H1 (cell line): ENCODE data around the gene SYT17. TPM values are rescaled to one million over a fixed set of nuclear protein-coding genes. Genes with fewer than 3 reads are reported as not detected.

ENCODE experiments used
- CTCF ChIA-PET: fragments of 300-600 bp; sonication (Branson Sonifier 250); formaldehyde crosslinking; loops from one replicate; lab custom pipeline; 2021; ENCODE audit not compliant: partially characterized antibody; lab: Charles Lee
- POLR2A ChIA-PET: fragments of 300-600 bp; sonication (Branson Sonifier 250); formaldehyde crosslinking; loops from one replicate; lab custom pipeline; 2021; ENCODE audit warnings: inconsistent platforms; ENCODE audit not compliant: partially characterized antibody; lab: Charles Lee
- DNase-seq, 2 experiments: peaks; one replicate each; pipeline versions ENCODE4 v3.0.0 to v3.0.0-alpha.2; 2010 to 2022; ENCODE audit warnings: low spot score in 2 of 2, low read depth in 1 of 2, mixed read lengths in 1 of 2
- FAIRE-seq: peaks from 2 replicates; lab custom pipeline; 2011; peaks lifted over from hg19 to GRCh38; lab: Jason Lieb, UNC
- H2AFZ ChIP-seq: 2 replicates; pipeline ENCODE4 v1.8.1; 2012; ENCODE audit warnings: low read length, inconsistent platforms
- H2AK5ac ChIP-seq: 2 replicates; pipeline ENCODE4 v1.6.1; 2013; ENCODE audit warnings: low read depth, low read length
- H2BK120ac ChIP-seq: replicated peaks from 2 replicates; pipeline ENCODE3; 2013; ENCODE audit warnings: low read depth, low read length, inconsistent platforms
- H2BK12ac ChIP-seq: 2 replicates; pipeline ENCODE4 v1.6.1; 2013; ENCODE audit warnings: low read depth, low read length
- H2BK15ac ChIP-seq: 2 replicates; pipeline ENCODE4 v1.6.1; 2013; ENCODE audit warnings: low read length
- H2BK20ac ChIP-seq: 2 replicates; pipeline ENCODE4 v1.6.1; 2013; ENCODE audit warnings: low read length
- H2BK5ac ChIP-seq: 2 replicates; pipeline ENCODE4 v1.6.1; 2013; ENCODE audit warnings: low read depth, low read length
- H3K14ac ChIP-seq: 2 replicates; pipeline ENCODE4 v1.6.1; 2013; ENCODE audit warnings: inconsistent platforms; ENCODE audit not compliant: insufficient read length
- H3K18ac ChIP-seq: 2 replicates; pipeline ENCODE4 v1.6.1; 2013; ENCODE audit warnings: low read length; ENCODE audit errors: extremely low read depth
- H3K23ac ChIP-seq: 2 replicates; pipeline ENCODE4 v1.6.1; 2013; ENCODE audit warnings: inconsistent platforms; ENCODE audit not compliant: insufficient read length
- H3K23me2 ChIP-seq: 2 replicates; pipeline ENCODE4 v1.6.1; 2013; ENCODE audit warnings: low read depth, low read length
- H3K27ac ChIP-seq: 2 replicates; pipeline ENCODE4 v1.6.1; 2011; ENCODE audit warnings: low read depth, low read length, inconsistent platforms
- H3K27me3 ChIP-seq, 4 experiments: replicated peaks in 1 of 4; 1 replicate in 1 of 4; 2 replicates in 3 of 4; pipeline versions ENCODE4 v1.6.1 to v1.8.1; 2011 to 2013; ENCODE audit warnings: low read length in 3 of 4, mild to moderate bottlenecking in 3 of 4, inconsistent platforms in 2 of 4, mixed read lengths in 2 of 4, moderate library complexity in 1 of 4; ENCODE audit not compliant: control insufficient read depth in 3 of 4, insufficient read depth in 3 of 4; ENCODE audit errors: extremely low read depth in 1 of 4
- H3K36me3 ChIP-seq, 4 experiments: 2 replicates each; pipeline versions ENCODE4 v1.6.1 to v1.8.1; 2011 to 2013; ENCODE audit warnings: mild to moderate bottlenecking in 4 of 4, low read length in 3 of 4, moderate library complexity in 2 of 4, control low read depth in 1 of 4, inconsistent platforms in 1 of 4; ENCODE audit not compliant: insufficient read depth in 4 of 4, control insufficient read depth in 2 of 4
- H3K4ac ChIP-seq: replicated peaks from 2 replicates; pipeline ENCODE3; 2013; ENCODE audit warnings: low read length, low read depth, mixed read lengths, inconsistent platforms; ENCODE audit not compliant: insufficient read length
- H3K4me1 ChIP-seq, 4 experiments: replicated peaks in 1 of 4; 1 replicate in 1 of 4; 2 replicates in 3 of 4; pipeline versions ENCODE4 v1.6.1 to v1.8.1; 2011 to 2013; ENCODE audit warnings: low read length in 3 of 4, inconsistent platforms in 2 of 4, mixed read lengths in 1 of 4; ENCODE audit not compliant: insufficient read depth in 4 of 4, control insufficient read depth in 3 of 4
- H3K4me2 ChIP-seq, 2 experiments: 2 replicates each; pipeline versions ENCODE4 v1.6.1 to v1.8.1; 2011 to 2013; ENCODE audit warnings: low read depth in 2 of 2, low read length in 2 of 2, control low read depth in 1 of 2, inconsistent platforms in 1 of 2, mild to moderate bottlenecking in 1 of 2; ENCODE audit not compliant: insufficient read depth in 1 of 2
- H3K4me3 ChIP-seq, 4 experiments: fragments of 200-600, 300-600 bp in 1 of 4; sonication (generic), shearing (Covaris generic), sonication (Bioruptor Twin) in 1 of 4; 2 replicates each; pipeline versions ENCODE4 v1.5.1 to v1.8.1; 2011 to 2016; ENCODE audit warnings: low read length in 4 of 4, low read depth in 3 of 4, control low read depth in 2 of 4, inconsistent platforms in 2 of 4, mild to moderate bottlenecking in 2 of 4, mixed read lengths in 1 of 4, moderate library complexity in 1 of 4; ENCODE audit not compliant: insufficient read depth in 2 of 4; ENCODE audit errors: extremely low read depth in 1 of 4
- H3K56ac ChIP-seq: replicated peaks from 2 replicates; pipeline ENCODE3; 2013; ENCODE audit warnings: low read depth, mild to moderate bottlenecking, mixed read lengths, low read length, inconsistent platforms; ENCODE audit not compliant: insufficient read length
- H3K79me1 ChIP-seq: 2 replicates; pipeline ENCODE4 v1.6.1; 2013; ENCODE audit warnings: low read depth, low read length, control low read depth
- H3K79me2 ChIP-seq, 2 experiments: 2 replicates each; pipeline versions ENCODE4 v1.6.1 to v1.8.1; 2012 to 2013; ENCODE audit warnings: low read length in 2 of 2, mild to moderate bottlenecking in 2 of 2, inconsistent platforms in 1 of 2; ENCODE audit not compliant: insufficient read depth in 2 of 2, control insufficient read depth in 1 of 2
- H3K9ac ChIP-seq, 4 experiments: replicated peaks in 1 of 4; 1 replicate in 1 of 4; 2 replicates in 3 of 4; pipeline versions ENCODE4 v1.6.1 to v1.8.1; 2011 to 2013; ENCODE audit warnings: low read depth in 3 of 4, low read length in 3 of 4, control low read depth in 2 of 4, mild to moderate bottlenecking in 2 of 4, moderate library complexity in 2 of 4, inconsistent platforms in 1 of 4; ENCODE audit errors: extremely low read depth in 1 of 4
- H3K9me3 ChIP-seq, 2 experiments: 2 replicates each; pipeline versions ENCODE4 v1.6.1 to v1.8.1; 2012 to 2013; ENCODE audit warnings: mild to moderate bottlenecking in 2 of 2, moderate library complexity in 2 of 2, control low read depth in 1 of 2, inconsistent platforms in 1 of 2, low read depth in 1 of 2, low read length in 1 of 2, mixed read lengths in 1 of 2; ENCODE audit not compliant: insufficient read depth in 2 of 2
- H4K20me1 ChIP-seq, 2 experiments: replicated peaks in 1 of 2; 2 replicates each; pipeline versions ENCODE3 to v1.8.1; 2011 to 2013; ENCODE audit warnings: inconsistent platforms in 2 of 2, low read length in 2 of 2, mild to moderate bottlenecking in 1 of 2; ENCODE audit not compliant: insufficient read depth in 2 of 2, control insufficient read depth in 1 of 2
- H4K5ac ChIP-seq: 2 replicates; pipeline ENCODE4 v1.6.1; 2013; ENCODE audit warnings: low read length, low read depth, mixed read lengths, inconsistent platforms; ENCODE audit not compliant: insufficient read length
- H4K8ac ChIP-seq: 2 replicates; pipeline ENCODE4 v1.8.0; 2013; ENCODE audit warnings: mild to moderate bottlenecking, moderate library complexity, low read length, inconsistent platforms; ENCODE audit not compliant: insufficient read depth; ENCODE audit errors: extremely low read depth
- H4K91ac ChIP-seq: replicated peaks from 2 replicates; pipeline ENCODE3; 2013; ENCODE audit warnings: low read length, mixed read lengths, inconsistent platforms; ENCODE audit not compliant: insufficient read length
- ASH2L ChIP-seq: fragments of 200-600, 300-600 bp; sonication (generic); IDR thresholded peaks from one replicate; pipeline ENCODE4 v1.7.1; 2017; ENCODE audit warnings: low read length
- CHD1 ChIP-seq: IDR thresholded peaks from 2 replicates; pipeline ENCODE4 v1.6.1; 2012; ENCODE audit warnings: low read depth, low read length, improper control_type of control experiment
- CREB1 ChIP-seq: IDR thresholded peaks from 2 replicates; pipeline ENCODE4 v1.6.1; 2012; ENCODE audit warnings: inconsistent platforms
- EGR1 ChIP-seq: IDR thresholded peaks from 2 replicates; pipeline ENCODE4 v1.6.1; 2011; ENCODE audit warnings: low read depth, low read length, borderline replicate concordance
- FOSL1 ChIP-seq: IDR thresholded peaks from 2 replicates; pipeline ENCODE4 v1.6.1; 2011; ENCODE audit warnings: mild to moderate bottlenecking, low read depth, low read length, moderate library complexity; ENCODE audit not compliant: insufficient read depth
- POLR2AphosphoS5 ChIP-seq: IDR thresholded peaks from 2 replicates; pipeline ENCODE4 v1.6.1; 2011; ENCODE audit warnings: low read depth, low read length
- RAD21 ChIP-seq, 2 experiments: IDR thresholded peaks in 1 of 2; conservative IDR thresholded peaks in 1 of 2; 2 replicates each; pipeline ENCODE4 v1.6.1; 2011; ENCODE audit warnings: low read depth in 2 of 2, low read length in 2 of 2, improper control_type of control experiment in 1 of 2, inconsistent platforms in 1 of 2, mild to moderate bottlenecking in 1 of 2, moderate library complexity in 1 of 2
- SAP30 ChIP-seq: fragments of 300-600 bp; sonication (generic); IDR thresholded peaks from 2 replicates; pipeline ENCODE4 v1.7.1; 2012; ENCODE audit warnings: low read length, moderate library complexity, mild to moderate bottlenecking, inconsistent platforms; ENCODE audit not compliant: insufficient read depth, insufficient replicate concordance
- SIX5 ChIP-seq: IDR thresholded peaks from 2 replicates; pipeline ENCODE4 v1.6.1; 2011; ENCODE audit warnings: mild to moderate bottlenecking, low read depth, low read length
- SP4 ChIP-seq: IDR thresholded peaks from 2 replicates; pipeline ENCODE4 v1.6.1; 2012; ENCODE audit warnings: low read length, inconsistent platforms
- TAF7 ChIP-seq: optimal IDR thresholded peaks from 2 replicates; pipeline ENCODE3; 2011; ENCODE audit warnings: low read depth, mild to moderate bottlenecking, inconsistent platforms, low read length, moderate library complexity, borderline replicate concordance
- TCF12 ChIP-seq: IDR thresholded peaks from 2 replicates; pipeline ENCODE4 v1.6.1; 2011; ENCODE audit warnings: low read depth, mild to moderate bottlenecking, low read length
- WGBS, 2 experiments: shearing (Covaris generic) in 1 of 2; methylation state at CpG; one replicate each; pipeline versions ENCODE4 v1.1.6 to v1.1.7; 2013 to 2015; ENCODE audit warnings: low lambda C conversion rate in 2 of 2, mixed read lengths in 2 of 2, inconsistent platforms in 1 of 2, low coverage in 1 of 2, missing lambda C conversion rate in 1 of 2; ENCODE audit not compliant: insufficient replicate concordance in 2 of 2, insufficient coverage in 1 of 2, insufficient read length in 1 of 2; ENCODE audit errors: extremely low coverage in 1 of 2, missing lambda C conversion rate in 1 of 2; 5-methylcytosine and 5-hydroxymethylcytosine counted together
- polyA plus RNA-seq, 7 experiments: library from polyadenylated mRNA; depleted of rRNA in 3 of 7; stranded (reverse) in 5 of 7; unstranded in 2 of 7; fragments of >200 nt in 5 of 7; fragments of 200-250 nt in 2 of 7; gene quantifications; 1 replicate in 5 of 7; 2 replicates in 1 of 7; 4 replicates in 1 of 7; pipeline versions ENCODE4 v1.2.1 to v1.2.3, GENCODE V29; 2011 to 2013; ENCODE audit warnings: missing spikeins in 2 of 7, mixed read lengths in 2 of 7
- total RNA-seq: library from RNA; stranded (reverse); fragmentation: NEBNext Ultra II Directional; extraction: Animal tissue kit (Norgen Biotek cat#: 25700); gene quantifications from 2 replicates; pipeline ENCODE4 v1.2.1, GENCODE V29; 2021
- TF ChIP-seq, protein P1 (sequence below): IDR thresholded peaks from 2 replicates; pipeline ENCODE4 v1.6.1; 2012; ENCODE audit warnings: low read length, inconsistent platforms

Gene SYT17
- total and polyA plus RNA-seq, 2 of the 8 experiments (the other 6 are each of a cell fraction or from before 2014, with no cell fraction given), result 5.8 to 18.1 TPM

DNA sequence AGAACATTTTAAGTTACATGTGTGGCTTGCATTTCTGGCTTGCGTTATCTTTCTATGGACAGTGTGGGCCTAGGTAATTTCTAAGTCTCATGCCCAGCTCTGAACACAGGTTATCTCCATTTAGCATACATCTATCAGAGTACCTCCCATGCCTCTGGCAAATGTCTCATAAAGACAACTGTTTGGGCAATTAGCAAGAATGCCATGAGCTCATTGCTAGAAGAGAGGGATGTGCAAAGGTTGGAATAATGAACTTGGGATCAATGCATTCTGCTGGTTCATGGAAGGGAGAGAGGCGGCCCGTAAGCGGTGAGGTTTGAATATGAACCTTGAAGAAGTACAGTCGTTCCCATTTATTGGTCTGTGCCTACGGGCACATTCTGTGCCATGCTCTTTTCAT lies 14.4 kb downstream of the SYT17 start:
- 0 out of 8 replicates have a peak, but pooled peaks cover 0 to 2% (median 0%) of the 10 kb centered on the region in 4 experiments for H3K36me3 ChIP-seq
- H2AK5ac ChIP-seq, result no peak overlapping the region
- no peak overlapping the region for H4K91ac ChIP-seq
- 78% methylated on average over 6 of the region's 6 CpGs; no CpG with 5 or more reads in 1 of the 2 experiments for WGBS, 2 experiments
- H3K4me1 ChIP-seq, result peaks cover 0 to 8% (median 4%) of the 10 kb centered on the region in 4 experiments; a peak in 3 of 7 replicates
- H3K4me2 ChIP-seq, result no peak overlapping the region
- POLR2A ChIA-PET, result no interaction called here
- H3K23me2 ChIP-seq, result peaks cover 2% of the 10 kb centered on the region; the same call in 1 of the 2 replicates
- no peak overlapping the region for H2AFZ ChIP-seq
- H3K27ac ChIP-seq, result no peak overlapping the region
- no peak overlapping the region for H3K14ac ChIP-seq
- no peak overlapping the region for H4K5ac ChIP-seq
- FAIRE-seq, result no peak
- H3K79me2 ChIP-seq, result no peaks in the 10 kb centered on the region
- no peaks in the 10 kb centered on the region for H3K9me3 ChIP-seq
- H3K4ac ChIP-seq, result no peak overlapping the region
- no peak overlapping the region for H2BK120ac ChIP-seq
- H4K8ac ChIP-seq, result no peak overlapping the region
- no peak for DNase-seq
- no peak overlapping the region for H3K18ac ChIP-seq
- H3K79me1 ChIP-seq, result no peaks in the 10 kb centered on the region
- no peak overlapping the region for H2BK20ac ChIP-seq
- H2BK12ac ChIP-seq, result no peak overlapping the region
- H3K27me3 ChIP-seq, result no peaks in the 10 kb centered on the region
- H2BK5ac ChIP-seq, result no peak overlapping the region
- CTCF ChIA-PET, result interaction anchor here (0.7 to 1.1 kb wide), 4 partner anchors 8 to 98 kb away, joined by 3 to 4 read pairs (median 3); no protein-coding TSS in a partner anchor
- H2BK15ac ChIP-seq, result no peak overlapping the region
- H3K4me3 ChIP-seq, result no peak overlapping the region
- H3K9ac ChIP-seq, result no peak overlapping the region
- no peak overlapping the region for H3K23ac ChIP-seq
- H4K20me1 ChIP-seq, result no peaks in the 10 kb centered on the region
- H3K56ac ChIP-seq, result no peak overlapping the region
- no peak for TF ChIP-seq EGR1
- no peak for TF ChIP-seq SAP30
- no peak for TF ChIP-seq CHD1
- TF ChIP-seq RAD21 (IDR thresholded peaks at IDR 0.05 in 1 of 2, conservative IDR thresholded peaks at IDR 0.05 in 1 of 2; ENCODE audit: low read depth in 2 of 2, low read length in 2 of 2), result no peak
- no peak for TF ChIP-seq TAF7
- TF ChIP-seq SP4, result no peak
- no peak for TF ChIP-seq FOSL1
- no peak for TF ChIP-seq POLR2AphosphoS5
- no peak for TF ChIP-seq ASH2L
- TF ChIP-seq TCF12, result no peak
- TF ChIP-seq, protein P1, sequence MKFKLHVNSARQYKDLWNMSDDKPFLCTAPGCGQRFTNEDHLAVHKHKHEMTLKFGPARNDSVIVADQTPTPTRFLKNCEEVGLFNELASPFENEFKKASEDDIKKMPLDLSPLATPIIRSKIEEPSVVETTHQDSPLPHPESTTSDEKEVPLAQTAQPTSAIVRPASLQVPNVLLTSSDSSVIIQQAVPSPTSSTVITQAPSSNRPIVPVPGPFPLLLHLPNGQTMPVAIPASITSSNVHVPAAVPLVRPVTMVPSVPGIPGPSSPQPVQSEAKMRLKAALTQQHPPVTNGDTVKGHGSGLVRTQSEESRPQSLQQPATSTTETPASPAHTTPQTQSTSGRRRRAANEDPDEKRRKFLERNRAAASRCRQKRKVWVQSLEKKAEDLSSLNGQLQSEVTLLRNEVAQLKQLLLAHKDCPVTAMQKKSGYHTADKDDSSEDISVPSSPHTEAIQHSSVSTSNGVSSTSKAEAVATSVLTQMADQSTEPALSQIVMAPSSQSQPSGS, result no peak
- TF ChIP-seq CREB1, result no peak
- TF ChIP-seq SIX5, result no peak
